ENCODE data around the gene MXD3.

DNA sequence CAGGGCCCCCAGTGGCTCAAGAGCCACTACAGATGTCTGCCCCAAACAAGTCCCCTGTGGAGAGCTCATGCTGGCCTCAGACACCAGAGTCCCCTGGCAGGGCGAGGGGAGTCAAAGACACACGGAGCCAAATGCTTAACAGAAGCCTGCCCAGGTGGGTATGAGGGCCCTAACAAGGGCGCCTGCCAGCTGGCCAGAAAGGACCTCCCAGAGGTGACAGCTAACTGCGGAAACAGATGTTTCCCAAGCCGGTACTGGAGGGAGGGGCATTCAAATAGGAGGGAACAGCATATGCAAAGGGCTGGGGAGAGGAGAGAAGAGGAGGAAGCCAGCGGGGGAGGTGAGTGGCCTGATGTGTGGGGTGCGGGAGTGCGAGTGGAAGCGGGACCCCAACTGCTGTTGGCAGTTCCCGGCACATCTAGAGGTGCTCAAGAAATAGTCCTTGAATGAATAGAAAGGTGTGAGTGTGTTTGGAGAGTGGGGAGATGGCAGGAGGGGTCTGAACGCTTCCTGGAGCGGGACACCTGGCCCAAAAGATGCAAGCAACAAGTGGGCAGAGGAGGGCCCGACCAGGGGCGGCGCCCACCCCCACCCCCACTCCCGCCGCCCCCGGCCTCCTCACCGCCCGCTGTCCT lies 824 bp downstream of the MXD3 start:
- no peak for TF ChIP-seq POLR2A (IDR thresholded peaks at IDR 0.05)
- TF ChIP-seq, protein P1, sequence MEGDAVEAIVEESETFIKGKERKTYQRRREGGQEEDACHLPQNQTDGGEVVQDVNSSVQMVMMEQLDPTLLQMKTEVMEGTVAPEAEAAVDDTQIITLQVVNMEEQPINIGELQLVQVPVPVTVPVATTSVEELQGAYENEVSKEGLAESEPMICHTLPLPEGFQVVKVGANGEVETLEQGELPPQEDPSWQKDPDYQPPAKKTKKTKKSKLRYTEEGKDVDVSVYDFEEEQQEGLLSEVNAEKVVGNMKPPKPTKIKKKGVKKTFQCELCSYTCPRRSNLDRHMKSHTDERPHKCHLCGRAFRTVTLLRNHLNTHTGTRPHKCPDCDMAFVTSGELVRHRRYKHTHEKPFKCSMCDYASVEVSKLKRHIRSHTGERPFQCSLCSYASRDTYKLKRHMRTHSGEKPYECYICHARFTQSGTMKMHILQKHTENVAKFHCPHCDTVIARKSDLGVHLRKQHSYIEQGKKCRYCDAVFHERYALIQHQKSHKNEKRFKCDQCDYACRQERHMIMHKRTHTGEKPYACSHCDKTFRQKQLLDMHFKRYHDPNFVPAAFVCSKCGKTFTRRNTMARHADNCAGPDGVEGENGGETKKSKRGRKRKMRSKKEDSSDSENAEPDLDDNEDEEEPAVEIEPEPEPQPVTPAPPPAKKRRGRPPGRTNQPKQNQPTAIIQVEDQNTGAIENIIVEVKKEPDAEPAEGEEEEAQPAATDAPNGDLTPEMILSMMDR (IDR thresholded peaks at IDR 0.05): no peak
